WI38 (cell line): Measurements from ENCODE around the gene INHBE.

Experiments used
- H3K4me3 ChIP-seq: 2 replicates; pipeline ENCODE4 v1.5.1; 2011; ENCODE audit warnings: low read depth, mild to moderate bottlenecking, control low read depth, low read length
- TF ChIP-seq, protein P1 (sequence below): IDR thresholded peaks from 2 replicates; pipeline ENCODE4 v1.5.1; 2012; ENCODE audit warnings: low read depth, mild to moderate bottlenecking, control low read depth, low read length

The INHBE gene

GRCh38 chr12:57467915-57468314 lies 12.8 kb downstream of the INHBE start:
- TF ChIP-seq, protein P1, sequence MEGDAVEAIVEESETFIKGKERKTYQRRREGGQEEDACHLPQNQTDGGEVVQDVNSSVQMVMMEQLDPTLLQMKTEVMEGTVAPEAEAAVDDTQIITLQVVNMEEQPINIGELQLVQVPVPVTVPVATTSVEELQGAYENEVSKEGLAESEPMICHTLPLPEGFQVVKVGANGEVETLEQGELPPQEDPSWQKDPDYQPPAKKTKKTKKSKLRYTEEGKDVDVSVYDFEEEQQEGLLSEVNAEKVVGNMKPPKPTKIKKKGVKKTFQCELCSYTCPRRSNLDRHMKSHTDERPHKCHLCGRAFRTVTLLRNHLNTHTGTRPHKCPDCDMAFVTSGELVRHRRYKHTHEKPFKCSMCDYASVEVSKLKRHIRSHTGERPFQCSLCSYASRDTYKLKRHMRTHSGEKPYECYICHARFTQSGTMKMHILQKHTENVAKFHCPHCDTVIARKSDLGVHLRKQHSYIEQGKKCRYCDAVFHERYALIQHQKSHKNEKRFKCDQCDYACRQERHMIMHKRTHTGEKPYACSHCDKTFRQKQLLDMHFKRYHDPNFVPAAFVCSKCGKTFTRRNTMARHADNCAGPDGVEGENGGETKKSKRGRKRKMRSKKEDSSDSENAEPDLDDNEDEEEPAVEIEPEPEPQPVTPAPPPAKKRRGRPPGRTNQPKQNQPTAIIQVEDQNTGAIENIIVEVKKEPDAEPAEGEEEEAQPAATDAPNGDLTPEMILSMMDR, result no peak
- H3K4me3 ChIP-seq, result no peak overlapping the region

DNA sequence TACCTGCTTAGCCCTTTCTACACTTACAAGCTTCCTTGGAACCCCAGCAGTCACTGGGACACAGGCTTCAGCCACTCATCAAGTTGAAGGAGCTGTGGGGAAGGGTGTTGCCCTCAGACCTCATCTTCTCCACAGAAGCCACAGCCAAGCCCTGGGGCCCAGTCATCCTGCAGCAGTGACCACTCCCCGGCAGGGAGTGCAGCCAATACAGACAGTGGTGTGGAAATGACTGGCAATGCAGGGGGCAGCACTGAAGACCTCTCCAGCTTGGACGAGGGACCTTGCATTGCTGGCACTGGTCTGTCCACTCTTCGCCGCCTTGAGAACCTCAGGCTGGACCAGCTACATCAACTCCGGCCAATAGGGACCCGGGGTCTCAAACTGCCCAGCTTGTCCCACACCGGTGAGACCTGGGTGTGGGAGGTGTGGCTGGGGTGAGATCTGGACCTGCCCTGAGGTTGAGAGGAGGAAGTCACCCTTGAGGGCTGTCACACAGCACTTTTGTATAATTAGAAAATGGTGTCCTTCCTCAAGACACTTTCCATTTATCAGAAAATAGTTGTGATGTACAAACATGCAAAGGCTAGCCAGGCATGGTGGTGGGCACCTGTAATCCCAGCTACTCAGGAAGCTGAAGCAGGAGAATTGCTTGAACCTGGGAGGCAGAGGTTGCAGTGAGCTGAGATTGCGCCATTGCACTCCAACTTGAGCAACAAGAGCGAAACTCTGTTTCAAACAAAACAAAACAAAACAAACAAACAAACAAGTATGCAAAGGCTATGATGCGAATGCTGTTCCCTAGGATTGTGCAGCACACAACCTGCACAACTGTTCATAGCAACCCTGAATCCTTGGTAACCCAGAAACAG lies 14.4 kb downstream of the INHBE start:
- TF ChIP-seq, protein P1, result no peak
- H3K4me3 ChIP-seq, result no peak overlapping the region

GRCh38 chr12:57470286-57470969 lies 15.3 kb downstream of the INHBE start:
- TF ChIP-seq, protein P1, result no peak
- no peak overlapping the region for H3K4me3 ChIP-seq

GRCh38 chr12:57470970-57471656 lies 16.0 kb downstream of the INHBE start:
- TF ChIP-seq, protein P1, result no peak
- no peak overlapping the region for H3K4me3 ChIP-seq

GRCh38 chr12:57471661-57472060 lies 16.6 kb downstream of the INHBE start:
- H3K4me3 ChIP-seq, result no peak overlapping the region
- TF ChIP-seq, protein P1, result no peak

DNA sequence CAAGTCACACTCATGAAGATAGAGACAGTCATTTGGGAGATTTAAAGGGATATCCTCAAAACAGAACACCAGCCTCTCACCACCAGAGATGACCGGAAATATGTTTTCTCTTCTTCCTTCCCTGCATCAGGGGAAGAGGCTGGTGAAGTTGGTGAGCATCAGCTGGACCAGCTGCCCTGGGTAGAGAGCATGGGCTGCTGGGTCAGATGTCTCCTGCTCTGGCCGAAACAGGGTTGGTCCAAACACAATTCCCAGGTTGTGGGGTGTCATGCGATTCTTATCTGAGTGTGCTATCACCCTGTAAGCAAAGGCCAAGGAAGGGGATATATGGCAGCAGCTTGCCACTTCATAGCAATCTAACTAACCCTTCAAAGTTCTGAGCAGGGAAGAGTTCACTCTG lies 17.3 kb downstream of the INHBE start:
- no peak overlapping the region for H3K4me3 ChIP-seq
- TF ChIP-seq, protein P1, result no peak

DNA sequence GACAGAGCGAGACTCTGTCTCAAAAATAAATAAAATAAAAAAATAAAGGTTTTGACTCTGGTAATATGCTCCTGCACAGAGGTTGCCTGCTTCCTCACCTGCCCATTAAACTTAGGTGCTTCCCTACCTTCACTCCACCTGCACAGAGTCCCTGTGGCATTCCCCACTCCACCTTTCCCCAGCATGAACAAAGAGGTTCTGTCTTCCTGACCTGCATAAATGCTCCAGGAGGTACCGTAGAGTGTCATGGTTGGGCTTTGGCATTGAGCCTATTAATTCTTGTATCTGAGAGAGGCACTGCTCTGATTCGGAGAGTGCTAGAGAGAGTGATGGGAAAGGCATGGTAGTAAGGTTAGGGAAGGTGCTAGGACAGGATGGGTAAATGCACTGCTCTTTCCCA lies 18.3 kb downstream of the INHBE start:
- no peak overlapping the region for H3K4me3 ChIP-seq
- TF ChIP-seq, protein P1, result no peak
